Hypothalamus (tissue), 51 donors: Measurements from ENCODE around the gene CCDC160.
"Not testable (repeated sequence)": the region's sequence is repeated elsewhere in the genome, so short reads cannot be mapped to it uniquely, and the experiment has no call there.

Source experiments
- DNase-seq, 51 donors: peaks; one replicate each; lab custom pipeline; 2025; lab: John Stamatoyannopoulos, UW

The CCDC160 gene

GRCh38 chrX:134236626-134237614, at the start of gene CCDC160:
Gene CCDC160 (plus strand): TSS chrX:134237182. CDS start chrX:134244801, 7,619 bp downstream.
- peak in 47 of 51 donors; percentile 2 to 70 (median 30) for DNase-seq

GRCh38 chrX:134191281-134191680, 45.7 kb upstream of the CCDC160 start:
- no peak for DNase-seq

GRCh38 chrX:134194915-134195314, 42.1 kb upstream of the CCDC160 start:
- DNase-seq = no peak

GRCh38 chrX:134202561-134202960, 34.4 kb upstream of the CCDC160 start:
- DNase-seq = no peak

- DNase-seq = no peak
Measured at GRCh38 chrX:134206221-134206620, 30.8 kb upstream of the CCDC160 start.

GRCh38 chrX:134210465-134210864, 26.5 kb upstream of the CCDC160 start:
- DNase-seq = no peak

GRCh38 chrX:134235236-134235635, 1.7 kb upstream of the CCDC160 start:
- DNase-seq = no peak

GRCh38 chrX:134238144-134238543, 1.2 kb downstream of the CCDC160 start:
- not testable (repeated sequence) for DNase-seq

- DNase-seq = no peak
Measured at GRCh38 chrX:134239016-134239415, 2.0 kb downstream of the CCDC160 start.

GRCh38 chrX:134240209-134240608, 3.2 kb downstream of the CCDC160 start:
- no peak for DNase-seq

GRCh38 chrX:134241960-134242619, 5.1 kb downstream of the CCDC160 start:
- no peak for DNase-seq

- no peak for DNase-seq
Measured at GRCh38 chrX:134244043-134244442, 7.1 kb downstream of the CCDC160 start.

- DNase-seq = peak in 8 of 51 donors; percentile 0 to 14 (median 6)
Measured at GRCh38 chrX:134246282-134246681, 9.3 kb downstream of the CCDC160 start.

GRCh38 chrX:134247492-134247891, 10.5 kb downstream of the CCDC160 start:
- DNase-seq = no peak

GRCh38 chrX:134249241-134249640, 12.3 kb downstream of the CCDC160 start:
- DNase-seq = no peak

GRCh38 chrX:134251241-134251640, 14.3 kb downstream of the CCDC160 start:
- peak in 9 of 51 donors; percentile 1 to 31 (median 4) for DNase-seq

GRCh38 chrX:134254511-134254910, 17.5 kb downstream of the CCDC160 start:
- no peak for DNase-seq

- DNase-seq = no peak
Measured at GRCh38 chrX:134255555-134255954, 18.6 kb downstream of the CCDC160 start.

GRCh38 chrX:134256684-134257083, 19.7 kb downstream of the CCDC160 start:
- DNase-seq = no peak

GRCh38 chrX:134258202-134258601, 21.2 kb downstream of the CCDC160 start:
- no peak for DNase-seq

- not testable (repeated sequence) for DNase-seq
Measured at GRCh38 chrX:134285934-134286333, 49.0 kb downstream of the CCDC160 start.

- no peak for DNase-seq
Measured at GRCh38 chrX:134287346-134287745, 50.4 kb downstream of the CCDC160 start.
